GM23248 (cell line): ENCODE data around the gene SMARCB1. TPM values are rescaled to one million over a fixed set of nuclear protein-coding genes. Genes with fewer than 3 reads are reported as not detected.

Experiments
- DNase-seq: peaks from one replicate; pipeline ENCODE4 v3.0.0-alpha.2; 2015
- H2AFZ ChIP-seq: fragments of 200-600 bp; sonication (generic); 2 replicates; pipeline ENCODE4 v1.6.1; 2016; ENCODE audit warnings: antibody characterized with exemption
- H3F3A ChIP-seq: fragments of 200-600 bp; sonication (generic); 2 replicates; pipeline ENCODE4 v1.6.1; 2016; ENCODE audit warnings: mild to moderate bottlenecking, antibody characterized with exemption, mixed run types; ENCODE audit not compliant: insufficient read depth
- H3K27ac ChIP-seq: fragments of 200-600 bp; sonication (generic); 2 replicates; pipeline ENCODE4 v1.5.1; 2016; ENCODE audit warnings: mild to moderate bottlenecking
- H3K27me3 ChIP-seq: fragments of 200-600 bp; sonication (generic); replicated peaks from 2 replicates; pipeline ENCODE4 v1.6.1; 2016; ENCODE audit warnings: mild to moderate bottlenecking; ENCODE audit not compliant: insufficient read depth
- H3K36me3 ChIP-seq: fragments of 200-600 bp; sonication (generic); 2 replicates; pipeline ENCODE4 v1.6.1; 2016; ENCODE audit warnings: low read depth, mild to moderate bottlenecking
- H3K4me1 ChIP-seq: fragments of 200-600 bp; sonication (generic); 2 replicates; pipeline ENCODE4 v1.6.1; 2016; ENCODE audit warnings: mild to moderate bottlenecking; ENCODE audit not compliant: insufficient read depth
- H3K4me2 ChIP-seq: fragments of 200-600 bp; sonication (generic); one replicate; pipeline ENCODE4 v1.6.1; 2016; ENCODE audit warnings: mild to moderate bottlenecking; ENCODE audit not compliant: unreplicated experiment
- H3K4me3 ChIP-seq: fragments of 200-600 bp; sonication (generic); 2 replicates; pipeline ENCODE4 v1.5.1; 2016; ENCODE audit warnings: mild to moderate bottlenecking
- H3K79me2 ChIP-seq: fragments of 200-600 bp; sonication (generic); 2 replicates; pipeline ENCODE4 v1.6.1; 2016; ENCODE audit warnings: mild to moderate bottlenecking; ENCODE audit not compliant: insufficient read depth
- H3K9ac ChIP-seq: fragments of 200-600 bp; sonication (generic); 2 replicates; pipeline ENCODE4 v1.6.1; 2016; ENCODE audit warnings: mild to moderate bottlenecking
- H3K9me2 ChIP-seq: fragments of 200-600 bp; sonication (generic); 2 replicates; pipeline ENCODE4 v1.6.1; 2016; ENCODE audit warnings: mixed run types, mild to moderate bottlenecking, moderate library complexity; ENCODE audit not compliant: insufficient read depth
- H3K9me3 ChIP-seq: fragments of 200-600 bp; sonication (generic); one replicate; pipeline ENCODE4 v1.6.1; 2017; ENCODE audit warnings: low read depth
- H4K20me1 ChIP-seq: fragments of 200-600 bp; sonication (generic); 2 replicates; pipeline ENCODE4 v1.6.0; 2016; ENCODE audit not compliant: insufficient read depth
- EZH2 ChIP-seq: fragments of 200-600 bp; sonication (generic); IDR thresholded peaks from 2 replicates; pipeline ENCODE4 v1.6.1; 2018; ENCODE audit warnings: antibody characterized with exemption, mild to moderate bottlenecking; ENCODE audit not compliant: insufficient read depth, poor library complexity, severe bottlenecking
- EZH2phosphoT487 ChIP-seq: fragments of 200-600 bp; sonication (generic); IDR thresholded peaks from 2 replicates; pipeline ENCODE4 v1.6.1; 2018; ENCODE audit warnings: antibody characterized with exemption, moderate library complexity, mild to moderate bottlenecking, low read depth; ENCODE audit not compliant: insufficient read depth
- WGBS, 2 experiments: methylation state at CpG; one replicate each; pipeline ENCODE4 v1.1.6; 2015 to 2017; ENCODE audit warnings: low lambda C conversion rate in 2 of 2, low coverage in 1 of 2; ENCODE audit errors: missing lambda C conversion rate in 2 of 2; 5-methylcytosine and 5-hydroxymethylcytosine counted together
- in situ Hi-C: fragments of 300-500 bp; cut with MboI; formaldehyde crosslinking; loops from 2 replicates; pipeline ENCODE4 v1.15.0; 2020
- polyA plus RNA-seq: library from polyadenylated mRNA; unstranded; fragments of >200 nt; fragmentation: Nextera tagmentation; extraction: Ambion mirVana; gene quantifications from 2 replicates; pipeline ENCODE4 v1.2.1, GENCODE V29; 2016
- total RNA-seq: library from RNA; depleted of rRNA; stranded (reverse); fragments of >200 nt; shearing (Covaris generic); gene quantifications from 2 replicates; pipeline ENCODE4 v1.2.3, GENCODE V29; 2014

SMARCB1 gene
- total and polyA plus RNA-seq, 2 experiments from 2014 or later, result 63.9 to 85.2 TPM

- Histone ChIP-seq H2AFZ (no peak overlapping the region), H3K4me2 (no peak overlapping the region), H3K27me3 (no peaks in the 10 kb centered on the region), H3K36me3 (peaks cover 16% of the 10 kb centered on the region), H3K9ac (no peak overlapping the region), H3K27ac (no peak overlapping the region), H4K20me1 (no peaks in the 10 kb centered on the region), H3K4me3 (no peak overlapping the region), H3K4me1 (peaks cover 6% of the 10 kb centered on the region; the same call in 1 of the 2 replicates), H3K9me3 (no peaks in the 10 kb centered on the region), H3K79me2 (no peaks in the 10 kb centered on the region), H3K9me2 (no peaks in the 10 kb centered on the region), H3F3A (no peaks in the 10 kb centered on the region)
- WGBS, 2 experiments, result 70 to 73% methylated on average over 18 of the region's 18 CpGs
- no peak for TF ChIP-seq EZH2
- TF ChIP-seq EZH2phosphoT487, result no peak
- in situ Hi-C loops, result no loop called here
- DNase-seq, result peak; percentile 22
Measured at GRCh38 chr22:23816156-23816976, 29.6 kb downstream of the SMARCB1 start.

DNA sequence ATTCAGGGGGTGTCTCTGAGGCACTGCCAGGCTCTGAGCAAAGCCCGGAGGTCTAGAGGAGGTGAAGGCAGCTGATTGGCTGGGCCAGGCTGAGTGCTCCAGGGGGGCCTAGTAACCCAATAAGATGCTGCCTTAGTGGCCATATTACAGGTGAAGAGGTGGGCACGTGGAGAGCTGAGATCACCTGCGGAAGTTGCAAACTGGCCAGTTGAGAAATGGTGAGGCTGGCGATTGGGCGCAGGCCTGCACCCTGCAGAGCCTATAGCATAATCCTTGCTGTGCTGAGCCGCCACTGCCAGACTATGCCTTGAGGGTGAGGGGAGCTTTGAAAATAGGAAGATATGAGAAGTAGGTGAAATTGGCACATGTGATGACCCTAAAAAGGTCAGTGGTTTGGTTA lies 30.4 kb downstream of the SMARCB1 start:
- H3K9me2 ChIP-seq, result no peaks in the 10 kb centered on the region
- no peaks in the 10 kb centered on the region for H3K9me3 ChIP-seq
- no peaks in the 10 kb centered on the region for H3K27me3 ChIP-seq
- peaks cover 6% of the 10 kb centered on the region; the same call in 1 of the 2 replicates for H3K4me1 ChIP-seq
- H3K79me2 ChIP-seq, result no peaks in the 10 kb centered on the region
- in situ Hi-C loops, result no loop called here
- no peak overlapping the region for H3K4me2 ChIP-seq
- no peak overlapping the region for H2AFZ ChIP-seq
- H3K27ac ChIP-seq, result no peak overlapping the region
- no peak for TF ChIP-seq EZH2phosphoT487
- TF ChIP-seq EZH2, result no peak
- no peaks in the 10 kb centered on the region for H3F3A ChIP-seq
- no peak overlapping the region for H3K4me3 ChIP-seq
- no peak overlapping the region for H3K9ac ChIP-seq
- no peak for DNase-seq
- no peaks in the 10 kb centered on the region for H4K20me1 ChIP-seq
- WGBS, 2 experiments, result 92 to 97% methylated on average over 6 of the region's 6 CpGs
- H3K36me3 ChIP-seq, result peaks cover 9% of the 10 kb centered on the region

DNA sequence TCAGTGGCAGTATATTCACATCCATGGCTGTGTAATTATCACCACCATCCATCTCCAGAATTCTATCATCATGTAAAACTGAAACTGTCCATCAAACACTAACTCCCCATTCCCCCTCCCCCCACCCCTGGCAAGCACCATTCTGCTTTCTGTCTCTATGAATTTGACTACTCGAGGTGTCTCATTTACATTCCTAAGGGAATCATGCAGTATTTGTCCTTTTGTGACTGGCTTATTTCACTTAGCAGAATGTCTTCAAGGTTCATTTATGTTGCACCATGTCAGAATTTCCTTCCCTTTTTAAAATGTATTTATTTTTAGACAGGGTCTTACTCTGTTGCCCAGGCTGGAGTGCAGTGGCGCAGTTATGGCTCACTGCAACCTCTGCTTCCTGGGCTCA lies 31.8 kb downstream of the SMARCB1 start:
- H3K36me3 ChIP-seq, result peaks cover 5% of the 10 kb centered on the region; the same call in 1 of the 2 replicates
- H3K4me1 ChIP-seq, result peaks cover 6% of the 10 kb centered on the region; the same call in 1 of the 2 replicates
- H3K4me3 ChIP-seq, result no peak overlapping the region
- H3K27me3 ChIP-seq, result no peaks in the 10 kb centered on the region
- H4K20me1 ChIP-seq, result no peaks in the 10 kb centered on the region
- WGBS, 2 experiments, result 92 to 96% methylated on average over 2 of the region's 2 CpGs
- no peak overlapping the region for H3K27ac ChIP-seq
- H2AFZ ChIP-seq, result no peak overlapping the region
- H3K79me2 ChIP-seq, result no peaks in the 10 kb centered on the region
- TF ChIP-seq EZH2phosphoT487 (no peak), EZH2 (no peak)
- no peaks in the 10 kb centered on the region for H3K9me2 ChIP-seq
- in situ Hi-C loops, result no loop called here
- no peak overlapping the region for H3K9ac ChIP-seq
- H3K4me2 ChIP-seq, result no peak overlapping the region
- DNase-seq, result no peak
- H3K9me3 ChIP-seq, result no peaks in the 10 kb centered on the region
- H3F3A ChIP-seq, result no peaks in the 10 kb centered on the region

DNA sequence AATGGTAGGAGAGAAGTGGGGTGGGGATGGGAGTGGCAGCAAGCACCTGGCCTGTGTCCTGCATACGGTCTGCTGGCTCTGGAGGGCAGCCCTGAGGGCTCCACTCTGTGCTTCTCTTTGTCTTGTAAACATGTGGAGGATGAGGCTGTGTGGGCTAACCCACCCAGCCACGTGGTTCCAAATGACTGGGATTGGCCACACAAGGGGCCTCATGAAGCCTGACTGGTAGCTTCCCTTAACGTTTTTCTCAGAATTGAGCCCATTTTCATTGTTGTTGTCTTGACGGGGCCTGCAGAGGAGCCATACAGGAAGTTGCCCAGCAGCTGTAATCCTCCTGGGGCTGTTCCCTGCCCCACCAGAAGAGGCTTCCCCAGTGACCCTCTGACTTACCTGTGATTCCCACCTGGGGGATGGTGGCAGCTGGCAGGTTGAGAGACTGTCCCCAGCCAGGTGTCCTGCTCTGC lies 34.0 kb downstream of the SMARCB1 start:
- Histone ChIP-seq H3K9ac (no peak overlapping the region), H3K36me3 (peaks cover 8% of the 10 kb centered on the region; the same call in 1 of the 2 replicates), H3K4me1 (peaks cover 3% of the 10 kb centered on the region), H3K9me3 (no peaks in the 10 kb centered on the region), H3K27ac (no peak overlapping the region), H4K20me1 (no peaks in the 10 kb centered on the region), H2AFZ (no peak overlapping the region), H3K4me3 (no peak overlapping the region), H3K4me2 (no peak overlapping the region), H3F3A (no peaks in the 10 kb centered on the region), H3K27me3 (no peaks in the 10 kb centered on the region), H3K9me2 (no peaks in the 10 kb centered on the region), H3K79me2 (0 out of 2 replicates have a peak, but pooled peaks cover 2% of the 10 kb centered on the region)
- no peak for DNase-seq
- WGBS, 2 experiments, result 78 to 83% methylated on average over 4 of the region's 4 CpGs
- TF ChIP-seq EZH2phosphoT487, result no peak
- no peak for TF ChIP-seq EZH2
- in situ Hi-C loops, result no loop called here
